Measurements from ENCODE around the gene PPP2R2C.

Gene PPP2R2C

GRCh38 chr4:6383009-6383404 lies 89.4 kb downstream of the PPP2R2C start:
- DNase-seq (ENCODE audit: insufficient read length, low spot score) = no peak
- FAIRE-seq = no peak
- TF ChIP-seq, protein P1, sequence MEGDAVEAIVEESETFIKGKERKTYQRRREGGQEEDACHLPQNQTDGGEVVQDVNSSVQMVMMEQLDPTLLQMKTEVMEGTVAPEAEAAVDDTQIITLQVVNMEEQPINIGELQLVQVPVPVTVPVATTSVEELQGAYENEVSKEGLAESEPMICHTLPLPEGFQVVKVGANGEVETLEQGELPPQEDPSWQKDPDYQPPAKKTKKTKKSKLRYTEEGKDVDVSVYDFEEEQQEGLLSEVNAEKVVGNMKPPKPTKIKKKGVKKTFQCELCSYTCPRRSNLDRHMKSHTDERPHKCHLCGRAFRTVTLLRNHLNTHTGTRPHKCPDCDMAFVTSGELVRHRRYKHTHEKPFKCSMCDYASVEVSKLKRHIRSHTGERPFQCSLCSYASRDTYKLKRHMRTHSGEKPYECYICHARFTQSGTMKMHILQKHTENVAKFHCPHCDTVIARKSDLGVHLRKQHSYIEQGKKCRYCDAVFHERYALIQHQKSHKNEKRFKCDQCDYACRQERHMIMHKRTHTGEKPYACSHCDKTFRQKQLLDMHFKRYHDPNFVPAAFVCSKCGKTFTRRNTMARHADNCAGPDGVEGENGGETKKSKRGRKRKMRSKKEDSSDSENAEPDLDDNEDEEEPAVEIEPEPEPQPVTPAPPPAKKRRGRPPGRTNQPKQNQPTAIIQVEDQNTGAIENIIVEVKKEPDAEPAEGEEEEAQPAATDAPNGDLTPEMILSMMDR (IDR thresholded peaks at IDR 0.05; ENCODE audit: insufficient read depth, missing control alignments) = no peak

DNA sequence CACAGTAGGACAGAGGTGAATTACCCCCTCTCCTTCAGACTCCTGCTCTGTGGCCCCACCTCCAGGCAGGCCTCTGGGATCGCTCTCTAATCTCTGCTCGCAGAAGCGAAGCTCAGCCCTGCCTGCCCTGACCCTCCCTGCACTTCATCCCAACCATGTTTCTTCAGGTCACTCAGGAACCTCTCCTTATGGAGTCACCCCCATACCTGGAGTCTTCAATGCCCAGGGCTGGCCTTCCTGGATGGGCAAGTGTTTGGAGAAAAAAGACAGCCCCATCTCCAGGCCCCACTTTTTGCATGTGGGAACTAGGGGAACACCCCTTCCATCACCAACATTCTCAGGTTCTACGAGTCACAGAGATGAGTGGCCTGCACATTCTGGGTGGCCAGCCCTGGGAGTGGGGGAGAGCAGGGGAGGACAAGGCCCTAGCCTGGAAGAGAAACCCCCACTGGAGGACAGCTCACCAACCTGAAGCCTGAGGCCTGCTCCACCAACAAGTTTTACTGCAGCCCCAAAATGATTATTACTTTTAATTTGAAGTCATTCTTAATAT lies 90.8 kb downstream of the PPP2R2C start:
- DNase-seq (ENCODE audit: insufficient read length, low spot score) (no peak), FAIRE-seq (no peak)
- TF ChIP-seq, protein P1 (IDR thresholded peaks at IDR 0.05; ENCODE audit: insufficient read depth, missing control alignments) = no peak

DNA sequence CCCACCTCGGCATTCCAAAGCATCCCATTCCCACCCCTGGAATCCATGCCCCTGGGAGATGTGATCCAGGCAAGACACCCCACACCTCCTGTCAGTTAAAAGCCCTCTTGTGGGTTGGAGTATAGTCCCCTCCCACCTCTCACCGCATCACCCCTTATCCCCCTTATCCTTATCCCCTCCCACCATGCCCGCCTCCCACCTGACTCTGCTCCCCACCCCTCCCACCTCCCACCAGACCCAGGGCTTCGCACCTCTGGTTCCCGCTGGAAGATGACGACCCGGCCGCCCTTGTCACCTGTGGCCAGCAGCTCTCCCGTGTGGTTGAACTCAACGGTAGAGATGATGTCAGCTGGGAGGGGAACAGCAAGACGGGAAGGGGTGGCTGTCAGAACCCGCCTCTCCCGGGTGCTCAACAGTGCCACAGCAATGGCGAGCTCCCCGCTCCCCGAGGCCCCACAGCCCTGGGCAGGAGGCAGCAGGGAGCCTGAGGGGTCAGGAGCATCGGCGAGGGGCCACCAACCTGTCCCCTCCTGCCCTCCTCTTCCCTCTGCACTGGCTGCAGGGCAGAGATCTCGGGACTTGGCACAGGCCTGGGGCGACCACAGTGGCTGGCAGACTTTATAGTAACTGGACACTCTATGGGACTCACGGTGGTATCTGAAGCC lies 91.5 kb downstream of the PPP2R2C start:
- FAIRE-seq (no peak), DNase-seq (ENCODE audit: insufficient read length, low spot score) (no peak)
- TF ChIP-seq, protein P1 (IDR thresholded peaks at IDR 0.05; ENCODE audit: insufficient read depth, missing control alignments) = no peak

DNA sequence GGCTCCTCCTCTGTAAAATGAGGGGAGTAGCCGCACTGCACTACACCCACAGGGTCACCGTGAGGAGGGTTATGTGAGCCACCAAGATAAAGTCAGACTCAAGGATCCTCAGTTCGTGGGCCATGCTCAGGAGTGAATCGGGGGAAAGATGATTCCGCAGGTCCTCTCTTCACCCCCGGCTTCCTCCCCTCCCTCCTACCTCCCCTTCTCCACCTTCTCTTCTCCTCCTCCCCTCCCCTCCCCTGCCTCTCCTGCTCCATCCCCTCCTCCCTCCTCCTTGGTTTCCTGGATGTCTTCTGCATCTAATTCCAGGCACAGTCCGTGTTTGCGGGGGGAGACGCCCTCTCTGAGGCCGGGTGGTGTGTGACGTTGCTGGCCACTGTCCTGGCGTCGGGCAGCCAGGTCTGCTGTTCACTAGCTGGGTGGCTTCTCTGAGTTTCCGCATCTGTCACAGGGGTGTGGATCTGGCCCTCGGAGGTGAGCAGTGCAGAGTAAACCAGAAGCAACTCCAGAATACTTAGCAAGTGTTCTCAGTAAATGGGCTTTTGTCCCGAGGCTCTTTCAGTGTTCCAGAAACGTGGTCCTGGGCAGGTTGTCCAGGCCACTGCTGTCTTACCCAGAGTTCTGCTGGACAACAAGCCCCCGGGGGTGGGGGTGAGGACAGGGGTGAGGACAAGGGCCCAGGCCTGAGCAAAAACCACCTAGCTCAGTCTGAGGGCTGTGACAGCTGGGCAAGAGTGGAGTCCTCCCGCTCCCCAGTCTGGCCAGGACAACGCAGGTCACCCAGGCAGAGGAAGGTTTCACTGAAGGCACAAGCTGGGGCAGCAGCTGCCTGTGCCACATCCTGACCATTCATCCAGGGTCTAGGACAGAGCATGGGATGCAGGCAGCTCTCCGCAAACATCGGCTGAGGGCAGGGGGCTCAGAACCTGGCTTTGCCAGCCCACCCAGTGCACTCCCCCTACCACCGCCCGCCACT lies 92.4 kb downstream of the PPP2R2C start:
- TF ChIP-seq, protein P1 (IDR thresholded peaks at IDR 0.05; ENCODE audit: insufficient read depth, missing control alignments) = no peak
- no peak for FAIRE-seq
- no peak for DNase-seq (ENCODE audit: insufficient read length, low spot score)

DNA sequence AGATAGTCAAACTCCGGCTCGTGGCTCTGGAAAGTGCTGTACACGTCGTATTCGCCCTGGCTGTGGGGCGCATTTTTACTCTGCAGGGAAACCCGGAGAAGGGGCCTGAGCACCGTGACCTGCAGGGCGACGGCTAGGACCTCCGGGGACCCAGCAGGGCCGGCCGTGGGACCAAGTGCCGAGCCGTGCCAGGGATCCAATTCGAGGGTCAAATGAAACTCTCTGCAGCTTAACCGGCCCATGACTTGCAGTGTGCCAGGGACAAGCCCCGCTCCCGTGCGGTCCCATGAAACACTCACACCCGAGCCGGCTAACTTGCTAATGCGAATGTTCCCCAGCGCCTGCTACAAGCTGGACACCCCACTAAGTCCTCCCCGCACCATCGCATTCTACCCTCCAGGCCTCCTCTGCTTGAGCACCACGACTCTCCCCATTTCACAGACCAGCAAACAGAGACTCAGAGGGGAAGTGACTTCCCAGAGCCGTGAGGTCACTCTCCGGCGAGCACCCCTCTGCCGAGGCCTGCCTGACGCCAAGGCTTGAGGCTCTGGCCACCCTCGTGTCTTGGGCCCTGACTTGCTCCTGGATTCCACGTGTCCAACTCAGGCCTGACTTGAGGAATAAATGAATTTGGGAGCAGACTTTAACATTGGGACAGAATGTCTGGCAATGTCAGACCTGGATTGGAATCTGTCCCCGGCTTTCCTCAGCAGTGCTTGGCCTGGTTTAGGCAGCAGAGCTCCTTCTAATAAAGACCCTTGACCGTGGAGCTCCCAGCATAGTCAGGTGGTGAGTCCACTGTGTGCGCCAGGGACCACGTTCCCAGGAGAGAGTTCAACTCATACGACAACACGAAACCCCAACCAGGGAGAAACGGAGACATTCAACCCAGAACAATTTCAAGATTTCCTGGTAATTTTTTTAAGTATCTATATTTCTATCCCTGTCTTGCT lies 93.6 kb downstream of the PPP2R2C start:
- TF ChIP-seq, protein P1 (IDR thresholded peaks at IDR 0.05; ENCODE audit: insufficient read depth, missing control alignments) = no peak
- no peak for FAIRE-seq
- no peak for DNase-seq (ENCODE audit: insufficient read length, low spot score)

GRCh38 chr4:6377626-6378492 lies 94.6 kb downstream of the PPP2R2C start:
- DNase-seq (ENCODE audit: insufficient read length, low spot score) = no peak
- TF ChIP-seq, protein P1 (IDR thresholded peaks at IDR 0.05; ENCODE audit: insufficient read depth, missing control alignments) = no peak
- FAIRE-seq = no peak

Data from D721Med (cell line).